B cell (primary cell): ENCODE results near the gene BCO2. TPM values are rescaled to one million over a fixed set of nuclear protein-coding genes. Genes with fewer than 3 reads are reported as not detected.
"Not testable (repeated sequence)": the region's sequence is repeated elsewhere in the genome, so short reads cannot be mapped to it uniquely, and the experiment has no call there.

Experiments
- ATAC-seq: fragments of 200-7000 bp; cut with Tn5 transposase; one replicate; pipeline ENCODE4 v1.10.0; 2021; ENCODE audit warnings: low read depth, mild to moderate bottlenecking, moderate number of reproducible peaks, moderate library complexity
- CTCF ChIA-PET: fragments of 350-600 bp; sonication (Branson Sonifier 250); formaldehyde crosslinking; loops from one replicate; lab custom pipeline; 2021; ENCODE audit warnings: antibody characterized with exemption, inconsistent platforms; lab: Charles Lee
- POLR2A ChIA-PET: fragments of 350-600 bp; sonication (Branson Sonifier 250); formaldehyde crosslinking; loops from one replicate; lab custom pipeline; 2021; ENCODE audit warnings: antibody characterized with exemption; lab: Charles Lee
- DNase-seq: peaks from one replicate; pipeline ENCODE4 v3.0.0; 2013
- H2AFZ ChIP-seq: 2 replicates; pipeline ENCODE4 v1.6.1; 2012; ENCODE audit warnings: mild to moderate bottlenecking, low read depth, low read length; ENCODE audit not compliant: insufficient read depth, poor library complexity, severe bottlenecking
- H3K27ac ChIP-seq, 2 donors: 1 replicate in 1 of 2; 2 replicates in 1 of 2; pipeline ENCODE4 v1.5.1; 2012 to 2013; ENCODE audit warnings: low read length in 2 of 2, mild to moderate bottlenecking in 2 of 2, moderate library complexity in 1 of 2
- H3K27me3 ChIP-seq, 4 experiments: fragments of 200-600 bp in 1 of 4; sonication (generic) in 1 of 4; replicated peaks in 1 of 4; 1 replicate in 2 of 4; 2 replicates in 2 of 4; pipeline versions ENCODE4 v1.6.1 to v1.7.0; 2013 to 2016; ENCODE audit warnings: low read length in 3 of 4, mild to moderate bottlenecking in 2 of 4, mixed read lengths in 1 of 4, moderate library complexity in 1 of 4; ENCODE audit not compliant: insufficient read depth in 4 of 4, control insufficient read depth in 3 of 4; ENCODE audit errors: control extremely low read depth in 1 of 4
- H3K36me3 ChIP-seq, 2 experiments: replicated peaks in 1 of 2; 1 replicate in 1 of 2; 2 replicates in 1 of 2; pipeline versions ENCODE4 v1.6.1 to v1.7.1; 2013; ENCODE audit warnings: low read length in 1 of 2; ENCODE audit not compliant: insufficient read depth in 2 of 2, control insufficient read depth in 1 of 2; ENCODE audit errors: control extremely low read depth in 1 of 2, extremely low read depth in 1 of 2
- H3K4me1 ChIP-seq, 2 donors: fragments of 200-600 bp in 1 of 2; sonication (generic) in 1 of 2; 1 replicate in 1 of 2; 2 replicates in 1 of 2; pipeline versions ENCODE4 v1.5.1 to v1.6.1; 2013 to 2017; ENCODE audit warnings: low read length in 2 of 2; ENCODE audit not compliant: control insufficient read depth in 2 of 2, insufficient read depth in 2 of 2
- H3K4me2 ChIP-seq: replicated peaks from 2 replicates; pipeline ENCODE3; 2012; ENCODE audit warnings: mild to moderate bottlenecking, low read depth, low read length; ENCODE audit not compliant: poor library complexity, severe bottlenecking
- H3K4me3 ChIP-seq, 5 experiments: fragments of 200-600 bp in 1 of 5; sonication (generic) in 1 of 5; 1 replicate in 3 of 5; 2 replicates in 2 of 5; pipeline versions ENCODE4 v1.5.1 to v1.7.0; 2011 to 2016; ENCODE audit warnings: low read length in 4 of 5, mild to moderate bottlenecking in 4 of 5, low read depth in 2 of 5, control low read depth in 1 of 5, moderate library complexity in 1 of 5; ENCODE audit not compliant: insufficient read depth in 1 of 5; ENCODE audit errors: control extremely low read depth in 1 of 5, extremely low read depth in 1 of 5
- H3K79me2 ChIP-seq: fragments of 200-600 bp; sonication (generic); one replicate; pipeline ENCODE4 v1.6.0; 2016; ENCODE audit warnings: low read length; ENCODE audit not compliant: control insufficient read depth, insufficient read depth
- H3K9ac ChIP-seq: fragments of 200-600 bp; sonication (generic); 2 replicates; pipeline ENCODE4 v1.6.1; 2017; ENCODE audit warnings: mild to moderate bottlenecking, low read length, moderate library complexity
- H3K9me3 ChIP-seq, 3 donors: one replicate each; pipeline versions ENCODE4 v1.6.1 to v1.7.1; 2013; ENCODE audit warnings: low read length in 2 of 3; ENCODE audit not compliant: control insufficient read depth in 2 of 3, insufficient read depth in 1 of 3; ENCODE audit errors: control extremely low read depth in 1 of 3
- H4K20me1 ChIP-seq: 2 replicates; pipeline ENCODE4 v1.6.0; 2012; ENCODE audit warnings: mild to moderate bottlenecking, low read length; ENCODE audit not compliant: insufficient read depth, control insufficient read depth, poor library complexity, severe bottlenecking
- H3K27ac Mint-ChIP-seq: one replicate; pipeline ENCODE4 v1.8.0; 2021; ENCODE audit warnings: mixed read lengths
- H3K27me3 Mint-ChIP-seq: one replicate; pipeline ENCODE4 v1.8.0; 2021; ENCODE audit warnings: mixed read lengths
- H3K4me1 Mint-ChIP-seq: one replicate; pipeline ENCODE4 v1.8.0; 2021; ENCODE audit warnings: mixed read lengths
- H3K4me3 Mint-ChIP-seq: one replicate; pipeline ENCODE4 v1.8.0; 2021; ENCODE audit warnings: mixed read lengths
- H3K9me3 Mint-ChIP-seq: one replicate; pipeline ENCODE4 v1.8.0; 2022; ENCODE audit warnings: mixed read lengths; ENCODE audit not compliant: insufficient read depth
- EZH2 ChIP-seq: IDR thresholded peaks from 2 replicates; pipeline ENCODE4 v1.6.1; 2012; ENCODE audit warnings: borderline replicate concordance, low read depth, mild to moderate bottlenecking, moderate library complexity, low read length; ENCODE audit not compliant: insufficient read depth, poor library complexity, severe bottlenecking
- WGBS: methylation state at CpG from one replicate; pipeline ENCODE4 v1.1.5; 2013; ENCODE audit warnings: missing lambda C conversion rate; ENCODE audit not compliant: insufficient coverage; 5-methylcytosine and 5-hydroxymethylcytosine counted together
- intact Hi-C: fragments of 100-400 bp; cut with micrococcal nuclease; formaldehyde crosslinking; loops from one replicate; pipeline ENCODE4 v1.10.0; 2022
- polyA plus RNA-seq: library from polyadenylated mRNA; depleted of rRNA; stranded (reverse); fragments of >200 nt; gene quantifications from 2 replicates; pipeline ENCODE4 v1.2.3, GENCODE V29; 2012
- total RNA-seq, 2 donors: library from RNA; stranded (reverse); fragments of 120-200 nt in 1 of 2; gene quantifications; 1 replicate in 1 of 2; 2 replicates in 1 of 2; pipeline versions ENCODE4 v1.2.3 to v1.2.4, GENCODE V29; 2013 to 2022
- TF ChIP-seq, protein P1 (sequence below): fragments of 200-600 bp; IDR thresholded peaks from one replicate; pipeline ENCODE4 v1.8.0; 2022; ENCODE audit warnings: antibody characterized with exemption, mild to moderate bottlenecking

BCO2 gene
- total and polyA plus RNA-seq, 2 donors (not counting 1 experiment from before 2014, with no cell fraction given) = 1.7 to 1.8 TPM

- intact Hi-C loops = no loop called here
- Histone ChIP-seq H2AFZ (no peak overlapping the region), H3K79me2 (no peaks in the 10 kb centered on the region), H3K4me2 (no peak overlapping the region), H3K9ac (no peak overlapping the region), H4K20me1 (no peaks in the 10 kb centered on the region), H3K4me1 (peaks cover 0 to 4% of the 10 kb centered on the region in 2 donors), H3K27ac (no peak overlapping the region), H3K9me3 (no peaks in the 10 kb centered on the region), H3K27me3 (no peaks in the 10 kb centered on the region), H3K4me3 (no peak overlapping the region), H3K36me3 (no peaks in the 10 kb centered on the region)
- Mint-ChIP-seq H3K27ac (no peak overlapping the region), H3K27me3 (no peaks in the 10 kb centered on the region), H3K4me3 (no peak overlapping the region), H3K4me1 (peaks cover 8% of the 10 kb centered on the region), H3K9me3 (no peaks in the 10 kb centered on the region)
- CTCF ChIA-PET = no interaction called here
- POLR2A ChIA-PET = no interaction called here
- DNase-seq (no peak), ATAC-seq (no peak)
- TF ChIP-seq EZH2 = no peak
- TF ChIP-seq, protein P1, sequence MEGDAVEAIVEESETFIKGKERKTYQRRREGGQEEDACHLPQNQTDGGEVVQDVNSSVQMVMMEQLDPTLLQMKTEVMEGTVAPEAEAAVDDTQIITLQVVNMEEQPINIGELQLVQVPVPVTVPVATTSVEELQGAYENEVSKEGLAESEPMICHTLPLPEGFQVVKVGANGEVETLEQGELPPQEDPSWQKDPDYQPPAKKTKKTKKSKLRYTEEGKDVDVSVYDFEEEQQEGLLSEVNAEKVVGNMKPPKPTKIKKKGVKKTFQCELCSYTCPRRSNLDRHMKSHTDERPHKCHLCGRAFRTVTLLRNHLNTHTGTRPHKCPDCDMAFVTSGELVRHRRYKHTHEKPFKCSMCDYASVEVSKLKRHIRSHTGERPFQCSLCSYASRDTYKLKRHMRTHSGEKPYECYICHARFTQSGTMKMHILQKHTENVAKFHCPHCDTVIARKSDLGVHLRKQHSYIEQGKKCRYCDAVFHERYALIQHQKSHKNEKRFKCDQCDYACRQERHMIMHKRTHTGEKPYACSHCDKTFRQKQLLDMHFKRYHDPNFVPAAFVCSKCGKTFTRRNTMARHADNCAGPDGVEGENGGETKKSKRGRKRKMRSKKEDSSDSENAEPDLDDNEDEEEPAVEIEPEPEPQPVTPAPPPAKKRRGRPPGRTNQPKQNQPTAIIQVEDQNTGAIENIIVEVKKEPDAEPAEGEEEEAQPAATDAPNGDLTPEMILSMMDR = no peak
These were observed 11.0 kb downstream of the BCO2 start for GRCh38 chr11:112186304-112186703.

GRCh38 chr11:112195113-112195512, 19.8 kb downstream of the BCO2 start:
- H3K4me3 Mint-ChIP-seq, H2AFZ ChIP-seq, H3K79me2 ChIP-seq, H3K27me3 ChIP-seq, H3K36me3 ChIP-seq, H3K27ac Mint-ChIP-seq, H3K9me3 ChIP-seq, H4K20me1 ChIP-seq, intact Hi-C loops, H3K4me1 ChIP-seq, DNase-seq, H3K27me3 Mint-ChIP-seq, H3K9me3 Mint-ChIP-seq, H3K4me2 ChIP-seq, H3K4me3 ChIP-seq, H3K4me1 Mint-ChIP-seq, CTCF ChIA-PET, H3K27ac ChIP-seq, POLR2A ChIA-PET, H3K9ac ChIP-seq, ATAC-seq: not testable (repeated sequence)
- 87% methylated on average over 11 of the region's 11 CpGs for WGBS
